Neutrophil (primary cell): ENCODE measurements around the gene RNF225.
A peak's percentile ranks its signal among the peaks of the same experiment; 100 is the strongest.

Experiments
- H3K27ac ChIP-seq: fragments of 200-600 bp; sonication (generic); 2 replicates; pipeline ENCODE4 v1.5.1; 2016; ENCODE audit warnings: mild to moderate bottlenecking, moderate library complexity
- H3K27me3 ChIP-seq: fragments of 200-600 bp; sonication (generic); 2 replicates; pipeline ENCODE4 v1.6.0; 2016; ENCODE audit warnings: mild to moderate bottlenecking
- H3K36me3 ChIP-seq: fragments of 200-600 bp; sonication (generic); 2 replicates; pipeline ENCODE4 v1.5.1; 2017
- H3K4me1 ChIP-seq, 2 experiments: fragments of 200-600 bp in 1 of 2; sonication (generic) in 1 of 2; 1 replicate in 1 of 2; 2 replicates in 1 of 2; pipeline versions ENCODE4 v1.5.1 to v1.6.1; 2013 to 2016; ENCODE audit warnings: low read depth in 1 of 2, low read length in 1 of 2, mild to moderate bottlenecking in 1 of 2, moderate library complexity in 1 of 2; ENCODE audit not compliant: control insufficient read depth in 1 of 2, insufficient read depth in 1 of 2
- H3K4me3 ChIP-seq, 2 experiments: fragments of 200-600 bp in 1 of 2; sonication (generic) in 1 of 2; 1 replicate in 1 of 2; 2 replicates in 1 of 2; pipeline ENCODE4 v1.5.1; 2013 to 2016; ENCODE audit warnings: low read depth in 1 of 2, low read length in 1 of 2, mild to moderate bottlenecking in 1 of 2, moderate library complexity in 1 of 2
- H3K9me3 ChIP-seq: fragments of 200-600 bp; sonication (generic); 2 replicates; pipeline ENCODE4 v1.5.1; 2016
- TF ChIP-seq, protein P1 (sequence below): fragments of 200-600 bp; sonication (generic); IDR thresholded peaks from 2 replicates; pipeline ENCODE4 v1.5.1; 2016; ENCODE audit warnings: antibody characterized with exemption

The RNF225 gene

DNA sequence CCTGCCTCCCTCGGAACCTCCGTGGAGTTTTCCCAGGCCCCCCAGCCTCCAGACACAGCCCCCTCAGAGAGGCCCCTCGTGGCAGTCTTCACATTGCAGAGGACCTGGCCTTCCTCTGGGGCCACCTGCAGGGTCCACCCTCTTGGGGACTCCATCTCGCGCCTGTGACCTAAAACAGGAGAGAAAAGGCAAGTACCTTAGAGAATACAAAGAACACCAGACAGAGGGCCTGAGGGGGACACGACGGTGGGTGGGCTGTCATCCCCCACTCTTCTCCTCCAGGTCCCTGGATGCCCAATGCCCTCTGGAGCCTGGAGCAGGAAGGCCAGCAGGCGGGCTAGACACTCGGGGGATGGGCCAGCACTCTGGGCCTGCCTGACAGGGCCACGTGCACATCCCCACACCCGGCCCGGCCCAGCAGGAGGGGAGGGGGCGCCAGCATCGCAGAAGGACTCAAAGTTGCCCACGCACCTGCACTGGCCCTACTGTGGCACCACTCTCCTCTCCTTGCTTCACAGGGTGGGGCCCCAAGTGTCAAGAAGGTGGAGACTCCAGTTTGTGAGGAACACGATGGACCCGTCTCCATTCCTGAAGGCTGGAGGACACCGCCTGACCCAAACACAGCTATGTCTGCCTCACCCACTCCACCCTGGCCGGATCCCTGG is 37.8 kb upstream of the RNF225 start:
- TF ChIP-seq, protein P1, sequence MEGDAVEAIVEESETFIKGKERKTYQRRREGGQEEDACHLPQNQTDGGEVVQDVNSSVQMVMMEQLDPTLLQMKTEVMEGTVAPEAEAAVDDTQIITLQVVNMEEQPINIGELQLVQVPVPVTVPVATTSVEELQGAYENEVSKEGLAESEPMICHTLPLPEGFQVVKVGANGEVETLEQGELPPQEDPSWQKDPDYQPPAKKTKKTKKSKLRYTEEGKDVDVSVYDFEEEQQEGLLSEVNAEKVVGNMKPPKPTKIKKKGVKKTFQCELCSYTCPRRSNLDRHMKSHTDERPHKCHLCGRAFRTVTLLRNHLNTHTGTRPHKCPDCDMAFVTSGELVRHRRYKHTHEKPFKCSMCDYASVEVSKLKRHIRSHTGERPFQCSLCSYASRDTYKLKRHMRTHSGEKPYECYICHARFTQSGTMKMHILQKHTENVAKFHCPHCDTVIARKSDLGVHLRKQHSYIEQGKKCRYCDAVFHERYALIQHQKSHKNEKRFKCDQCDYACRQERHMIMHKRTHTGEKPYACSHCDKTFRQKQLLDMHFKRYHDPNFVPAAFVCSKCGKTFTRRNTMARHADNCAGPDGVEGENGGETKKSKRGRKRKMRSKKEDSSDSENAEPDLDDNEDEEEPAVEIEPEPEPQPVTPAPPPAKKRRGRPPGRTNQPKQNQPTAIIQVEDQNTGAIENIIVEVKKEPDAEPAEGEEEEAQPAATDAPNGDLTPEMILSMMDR = no peak
- no peaks in the 10 kb centered on the region for H3K9me3 ChIP-seq
- H3K4me3 ChIP-seq = no peak overlapping the region
- peaks cover 19 to 20% of the 10 kb centered on the region in 2 experiments for H3K4me1 ChIP-seq
- H3K27me3 ChIP-seq = peaks cover 41% of the 10 kb centered on the region
- H3K36me3 ChIP-seq = no peaks in the 10 kb centered on the region
- H3K27ac ChIP-seq = no peak overlapping the region

DNA sequence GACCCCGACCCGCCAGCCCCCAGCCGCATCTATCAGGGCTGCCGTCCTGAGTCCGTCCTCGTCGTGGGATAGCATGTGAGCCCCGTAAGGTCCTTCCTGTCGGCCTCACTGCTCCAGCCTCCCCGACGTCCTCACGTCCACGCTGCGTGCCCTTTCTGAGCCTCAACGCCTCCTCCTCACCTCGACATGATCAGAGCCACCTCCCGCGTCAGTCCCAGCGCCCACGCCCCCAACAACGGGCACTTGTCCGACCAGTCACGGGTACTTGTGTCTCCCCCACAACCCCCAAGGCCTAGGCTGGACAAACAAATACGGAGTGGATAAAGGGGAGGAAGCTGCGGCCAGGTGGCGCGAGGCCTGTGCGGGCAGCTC is 33.6 kb upstream of the RNF225 start:
- peaks cover 22 to 27% of the 10 kb centered on the region in 2 experiments for H3K4me1 ChIP-seq
- H3K9me3 ChIP-seq = no peaks in the 10 kb centered on the region
- no peaks in the 10 kb centered on the region for H3K36me3 ChIP-seq
- TF ChIP-seq, protein P1 = no peak
- peak overlapping the region; percentile 78 for H3K27ac ChIP-seq
- H3K4me3 ChIP-seq = peak overlapping the region; percentile 81 to 91
- peaks cover 15% of the 10 kb centered on the region for H3K27me3 ChIP-seq

DNA sequence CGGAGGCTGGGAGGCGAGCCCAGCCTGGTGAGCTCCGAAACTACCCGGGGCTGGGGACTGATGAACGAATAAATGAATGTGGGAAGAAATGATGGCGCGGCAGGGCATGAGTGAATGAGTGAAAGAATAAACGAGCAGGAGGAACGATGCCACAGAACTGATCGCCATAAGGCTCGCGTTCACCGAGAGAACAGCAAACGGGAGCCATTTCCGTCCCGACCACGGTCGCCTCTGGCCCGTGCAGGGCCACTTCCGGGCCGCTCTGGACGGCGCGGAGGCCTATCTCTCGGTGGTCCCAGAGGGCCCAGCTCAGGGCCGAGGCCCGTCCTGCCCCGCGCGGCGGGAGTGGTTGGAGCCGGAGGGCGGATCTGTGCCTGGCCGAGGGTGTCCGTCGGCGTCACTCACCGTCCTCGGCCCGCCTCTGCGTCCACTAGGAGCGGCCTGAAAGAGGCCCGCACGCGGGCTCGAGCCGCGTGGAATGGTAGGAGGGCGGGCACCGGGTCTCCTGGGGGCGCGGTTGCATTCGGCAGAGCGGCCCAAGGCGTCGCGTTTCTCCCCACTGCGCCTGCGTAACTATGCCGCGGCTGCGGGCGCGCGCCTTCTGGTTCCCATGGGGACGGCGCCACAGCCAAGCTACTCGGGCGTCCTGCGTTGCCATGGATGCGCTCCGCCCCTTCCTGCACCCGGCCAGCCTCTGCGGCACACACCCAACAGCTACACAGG is 33.0 kb upstream of the RNF225 start, which contains the start of gene ZNF497:
Gene ZNF497 (minus strand): TSS at position 480 of the 723 bp plus-strand sequence. CDS start 5,116 bp downstream, outside the sequence.
- TF ChIP-seq, protein P1 = no peak
- H3K27me3 ChIP-seq = peaks cover 9% of the 10 kb centered on the region
- peak within 1 kb of the TSS; percentile 81 to 91 for H3K4me3 ChIP-seq
- H3K27ac ChIP-seq = peak within 1 kb of the TSS; percentile 78
- H3K9me3 ChIP-seq = no peaks in the 10 kb centered on the region
- H3K4me1 ChIP-seq = peaks cover 21 to 24% of the 10 kb centered on the region in 2 experiments
- H3K36me3 ChIP-seq = no peaks in the 10 kb centered on the region

DNA sequence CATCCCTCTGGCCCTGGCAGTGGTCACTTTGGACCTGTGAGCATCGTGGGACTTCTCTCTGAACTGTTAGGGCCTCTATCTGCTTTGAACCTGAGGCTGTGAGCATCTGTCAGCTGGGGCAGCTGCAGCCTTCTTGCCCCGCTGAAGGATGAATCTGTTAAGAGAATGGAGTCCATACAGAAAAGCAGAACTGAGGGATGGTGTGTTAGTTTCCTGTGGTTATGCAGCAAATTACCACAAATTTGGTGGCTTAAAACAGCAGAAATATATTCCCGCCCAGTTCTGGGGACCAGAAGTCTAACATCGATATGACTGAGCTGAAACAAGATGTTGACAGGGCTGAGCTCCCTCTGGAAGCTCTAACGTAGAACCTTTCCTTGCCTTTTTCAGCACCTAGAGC is 31.3 kb upstream of the RNF225 start:
- Histone ChIP-seq H3K4me1 (peaks cover 21 to 24% of the 10 kb centered on the region in 2 experiments), H3K4me3 (no peak overlapping the region), H3K9me3 (no peaks in the 10 kb centered on the region), H3K27me3 (no peaks in the 10 kb centered on the region), H3K36me3 (no peaks in the 10 kb centered on the region), H3K27ac (peak overlapping the region; percentile 56)
- TF ChIP-seq, protein P1 = no peak

DNA sequence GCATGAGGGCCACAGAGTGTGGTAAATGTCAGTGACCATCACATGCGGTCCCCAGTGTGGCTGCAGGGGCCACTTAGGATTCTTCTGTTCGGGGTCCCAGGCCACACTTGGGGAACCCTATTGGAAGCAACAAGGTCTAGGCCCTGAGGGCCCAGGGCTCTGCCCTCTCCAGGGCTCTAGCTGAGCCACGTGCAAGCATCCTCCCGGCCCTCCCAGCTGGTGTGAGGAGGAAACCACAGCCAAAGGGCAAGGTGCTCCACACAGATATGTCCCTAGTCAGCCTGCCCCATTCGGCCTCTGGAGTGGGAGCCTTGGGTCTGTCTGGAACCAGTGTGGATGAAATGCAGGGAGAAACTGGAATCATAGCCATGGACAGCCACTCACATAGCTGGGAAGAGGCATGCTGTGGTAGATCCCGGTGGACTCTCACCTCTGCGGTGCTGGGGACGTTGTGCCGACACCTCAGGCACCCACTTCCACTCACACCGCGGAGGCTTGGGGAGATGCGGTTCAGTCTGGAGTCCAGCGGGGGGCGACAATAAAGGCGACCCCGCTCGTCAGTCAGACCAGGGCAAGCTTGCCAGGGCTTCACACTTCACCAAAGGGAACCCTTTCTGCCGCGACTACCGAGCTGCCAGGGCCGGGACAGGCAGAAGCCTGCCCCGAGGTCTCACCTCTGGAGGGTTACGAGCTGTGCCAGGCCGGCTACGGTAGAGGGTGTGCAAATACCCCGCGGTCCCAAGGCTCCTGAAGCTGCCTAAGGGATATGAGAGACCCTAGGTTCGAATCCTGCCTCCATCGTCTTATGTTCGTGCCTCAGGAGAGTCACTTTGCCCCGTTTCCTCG is 28.6 kb upstream of the RNF225 start:
- H3K4me3 ChIP-seq = no peak overlapping the region
- H3K36me3 ChIP-seq = no peaks in the 10 kb centered on the region
- H3K27ac ChIP-seq = no peak overlapping the region
- no peaks in the 10 kb centered on the region for H3K27me3 ChIP-seq
- H3K4me1 ChIP-seq = peaks cover 19 to 22% of the 10 kb centered on the region in 2 experiments
- H3K9me3 ChIP-seq = no peaks in the 10 kb centered on the region
- TF ChIP-seq, protein P1 = no peak
